HepG2 (cell line): ENCODE measurements around the gene SLC16A11. TPM values are rescaled to one million over a fixed set of nuclear protein-coding genes. Genes with fewer than 3 reads are reported as not detected.
A peak's percentile ranks its signal among the peaks of the same experiment; 100 is the strongest.

Experiments used
- ADNP ChIP-seq: sonication (generic); formaldehyde crosslinking; IDR thresholded peaks from 2 replicates; pipeline ENCODE4 v1.4.0; 2020; ENCODE audit warnings: missing genetic modification reagents
- ARID2 ChIP-seq: sonication (generic); formaldehyde crosslinking; IDR thresholded peaks from 2 replicates; pipeline ENCODE4 v1.8.1; 2022; ENCODE audit warnings: mild to moderate bottlenecking, missing genetic modification reagents, borderline replicate concordance
- ATF5 ChIP-seq: sonication (generic); formaldehyde crosslinking; IDR thresholded peaks from 2 replicates; pipeline ENCODE4 v1.4.0; 2020; ENCODE audit warnings: mild to moderate bottlenecking, low read depth, missing genetic modification reagents
- CENPBD1 ChIP-seq: sonication (generic); formaldehyde crosslinking; IDR thresholded peaks from 2 replicates; pipeline ENCODE4 v1.8.0; 2022; ENCODE audit warnings: missing genetic modification reagents, low read depth, mild to moderate bottlenecking, borderline replicate concordance
- GLMP ChIP-seq: sonication (generic); formaldehyde crosslinking; IDR thresholded peaks from 2 replicates; pipeline ENCODE4 v1.9.0; 2021; ENCODE audit warnings: missing genetic modification reagents, mild to moderate bottlenecking, borderline replicate concordance
- KAT2B ChIP-seq: fragments of 150-350 bp; IDR thresholded peaks from 2 replicates; pipeline ENCODE4 v1.6.1; 2014; ENCODE audit warnings: low read depth, low read length, borderline replicate concordance
- MAFF ChIP-seq: IDR thresholded peaks from 2 replicates; pipeline ENCODE4 v1.6.1; 2011; ENCODE audit warnings: low read depth, low read length, improper control_type of control experiment
- PBX3 ChIP-seq: sonication (generic); formaldehyde crosslinking; IDR thresholded peaks from 2 replicates; pipeline ENCODE4 v1.8.1; 2023; ENCODE audit warnings: missing genetic modification reagents, inconsistent platforms, borderline replicate concordance
- PHF21A ChIP-seq: sonication (generic); formaldehyde crosslinking; IDR thresholded peaks from 2 replicates; pipeline ENCODE4 v1.5.0; 2020; ENCODE audit warnings: mild to moderate bottlenecking, missing genetic modification reagents
- PRPF4 ChIP-seq: fragments of 200-400 bp; formaldehyde crosslinking; IDR thresholded peaks from 2 replicates; pipeline ENCODE4 v1.6.1; 2016; ENCODE audit warnings: low read length, low read depth; ENCODE audit not compliant: poor library complexity, severe bottlenecking
- SATB2 ChIP-seq: sonication (generic); formaldehyde crosslinking; IDR thresholded peaks from 2 replicates; pipeline ENCODE4 v1.5.0; 2020; ENCODE audit warnings: missing genetic modification reagents
- SYNCRIP ChIP-seq: fragments of 200-400 bp; formaldehyde crosslinking; IDR thresholded peaks from 2 replicates; pipeline ENCODE4 v1.6.1; 2018; ENCODE audit warnings: mild to moderate bottlenecking, low read depth, low read length; ENCODE audit not compliant: insufficient read depth
- TBP ChIP-seq: sonication (generic); formaldehyde crosslinking; IDR thresholded peaks from 2 replicates; pipeline ENCODE4 v1.5.0; 2020; ENCODE audit warnings: missing genetic modification reagents
- THAP8 ChIP-seq: sonication (generic); formaldehyde crosslinking; IDR thresholded peaks from 2 replicates; pipeline ENCODE4 v1.5.1; 2020; ENCODE audit warnings: missing genetic modification reagents, mild to moderate bottlenecking, borderline replicate concordance
- ZFP41 ChIP-seq: sonication (generic); formaldehyde crosslinking; IDR thresholded peaks from 2 replicates; pipeline ENCODE4 v1.4.0; 2020; ENCODE audit warnings: mild to moderate bottlenecking, missing genetic modification reagents, borderline replicate concordance
- ZFP91 ChIP-seq: sonication (generic); formaldehyde crosslinking; IDR thresholded peaks from 2 replicates; pipeline ENCODE4 v1.9.0; 2022; ENCODE audit warnings: missing genetic modification reagents, mild to moderate bottlenecking, borderline replicate concordance
- ZNF260 ChIP-seq: sonication (generic); formaldehyde crosslinking; IDR thresholded peaks from 2 replicates; pipeline ENCODE4 v1.4.0; 2020; ENCODE audit warnings: missing genetic modification reagents, low read depth, mild to moderate bottlenecking, borderline replicate concordance
- ZNF30 ChIP-seq: sonication (generic); formaldehyde crosslinking; IDR thresholded peaks from 2 replicates; pipeline ENCODE4 v1.5.0; 2020; ENCODE audit warnings: mild to moderate bottlenecking, missing genetic modification reagents
- ZNF777 ChIP-seq: sonication (generic); formaldehyde crosslinking; IDR thresholded peaks from 2 replicates; pipeline ENCODE4 v1.4.0; 2020; ENCODE audit warnings: missing genetic modification reagents
- ZNF780A ChIP-seq: sonication (generic); formaldehyde crosslinking; IDR thresholded peaks from 2 replicates; pipeline ENCODE4 v1.8.0; 2022; ENCODE audit warnings: mild to moderate bottlenecking, missing genetic modification reagents, moderate library complexity
- ZNF878 ChIP-seq: sonication (generic); formaldehyde crosslinking; IDR thresholded peaks from 2 replicates; pipeline ENCODE4 v1.8.1; 2023; ENCODE audit warnings: mild to moderate bottlenecking, missing genetic modification reagents, moderate library complexity
- polyA plus RNA-seq, 8 experiments: library from polyadenylated mRNA; depleted of rRNA in 3 of 8; stranded (reverse) in 7 of 8; unstranded in 1 of 8; fragments of >200 nt; fragmentation: Illumina TruSeq in 4 of 8; extraction: Trizol in 4 of 8; gene quantifications; 2 replicates each; pipeline versions ENCODE4 v1.2.1 to v1.2.3, GENCODE V29; 2011 to 2016; ENCODE audit warnings: low read depth in 4 of 8, missing spikeins in 1 of 8, mixed read lengths in 1 of 8; ENCODE audit not compliant: insufficient read depth in 1 of 8
- total RNA-seq, 5 experiments: library from RNA; depleted of rRNA; stranded (reverse); fragments of >200 nt; fragmentation: Illumina TruSeq; extraction: Trizol; gene quantifications; 2 replicates each; pipeline ENCODE4 v1.2.3, GENCODE V29; 2016; ENCODE audit warnings: low read depth in 1 of 5
- TF ChIP-seq, protein P1 (sequence below): sonication (generic); formaldehyde crosslinking; IDR thresholded peaks from 2 replicates; pipeline ENCODE4 v1.4.0; 2020; ENCODE audit warnings: missing genetic modification reagents

The SLC16A11 gene
- total and polyA plus RNA-seq, 2 of the 13 experiments (the other 11 are each of a cell fraction or from before 2014, with no cell fraction given), result not detected

DNA sequence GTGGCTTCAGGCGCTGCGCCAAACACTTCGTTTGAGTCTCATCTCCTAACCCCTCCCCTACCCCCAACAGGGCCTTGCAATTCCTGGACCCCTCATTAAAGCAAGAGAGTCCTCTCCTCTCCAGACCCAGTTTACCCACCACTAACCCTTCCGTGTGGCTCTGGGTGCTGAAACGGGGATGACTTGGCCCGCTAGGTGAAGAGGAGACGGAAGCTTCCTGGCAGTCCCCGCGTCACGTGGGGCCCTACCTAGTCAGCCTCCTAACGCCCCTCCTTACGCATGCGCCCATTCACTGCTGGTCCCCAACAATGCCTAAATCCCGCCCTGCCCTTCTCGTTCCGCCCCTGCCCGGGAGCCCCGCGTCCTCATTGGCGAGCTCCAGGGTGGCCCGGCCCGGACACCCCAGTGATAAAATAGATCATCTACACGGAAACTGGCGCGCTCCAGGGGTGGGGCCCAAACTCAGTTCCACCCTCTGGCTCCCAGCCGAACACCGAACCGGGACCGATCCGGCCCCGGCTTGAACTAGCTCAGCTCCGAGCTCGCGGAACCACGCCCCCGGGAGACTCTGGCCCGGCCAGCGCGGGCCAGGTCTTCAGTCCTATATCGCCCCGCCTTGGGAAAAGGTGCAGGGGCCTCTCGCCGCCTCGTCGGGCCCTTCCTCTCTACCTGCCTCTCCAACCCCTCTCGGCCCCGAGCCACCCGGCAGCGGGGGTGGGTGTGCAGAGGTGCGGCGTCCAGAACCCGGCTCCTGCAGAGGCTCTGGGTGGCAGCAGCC, 8.1 kb downstream of the SLC16A11 start, which contains the start of gene SLC16A13 (continued):
- no peak for TF ChIP-seq ZFP41
- 0 out of 2 replicates have a peak, but pooled peaks have one; percentile 27 for TF ChIP-seq ZNF260 (CRISPR knock-in tag)
- no peak for TF ChIP-seq MAFF
- no peak for TF ChIP-seq ADNP
- TF ChIP-seq SATB2 (CRISPR knock-in tag), result no peak
- TF ChIP-seq ZFP91 (CRISPR knock-in tag), result no peak; the same call in 1 of the 2 replicates
- TF ChIP-seq PRPF4, result no peak
- TF ChIP-seq, protein P1, sequence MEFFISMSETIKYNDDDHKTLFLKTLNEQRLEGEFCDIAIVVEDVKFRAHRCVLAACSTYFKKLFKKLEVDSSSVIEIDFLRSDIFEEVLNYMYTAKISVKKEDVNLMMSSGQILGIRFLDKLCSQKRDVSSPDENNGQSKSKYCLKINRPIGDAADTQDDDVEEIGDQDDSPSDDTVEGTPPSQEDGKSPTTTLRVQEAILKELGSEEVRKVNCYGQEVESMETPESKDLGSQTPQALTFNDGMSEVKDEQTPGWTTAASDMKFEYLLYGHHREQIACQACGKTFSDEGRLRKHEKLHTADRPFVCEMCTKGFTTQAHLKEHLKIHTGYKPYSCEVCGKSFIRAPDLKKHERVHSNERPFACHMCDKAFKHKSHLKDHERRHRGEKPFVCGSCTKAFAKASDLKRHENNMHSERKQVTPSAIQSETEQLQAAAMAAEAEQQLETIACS (CRISPR knock-in tag), result no peak
- no peak for TF ChIP-seq CENPBD1
- no peak for TF ChIP-seq PBX3 (CRISPR knock-in tag)
- TF ChIP-seq SYNCRIP, result no peak
- no peak for TF ChIP-seq TBP (CRISPR knock-in tag)
- peak; percentile 79 for TF ChIP-seq ARID2
- TF ChIP-seq ZNF30 (CRISPR knock-in tag), result no peak
- no peak for TF ChIP-seq ATF5 (CRISPR knock-in tag)
- no peak for TF ChIP-seq THAP8
- TF ChIP-seq ZNF777 (CRISPR knock-in tag), result peak; percentile 73; the same call in 1 of the 2 replicates
- no peak; the same call in 1 of the 2 replicates for TF ChIP-seq ZNF878 (CRISPR knock-in tag)
- TF ChIP-seq KAT2B, result no peak
- TF ChIP-seq PHF21A (CRISPR knock-in tag), result peak; percentile 86; the same call in 1 of the 2 replicates
- no peak for TF ChIP-seq ZNF780A (CRISPR knock-in tag)
- no peak for TF ChIP-seq GLMP
